Measurements from ENCODE around the gene POF1B.
"Not testable (repeated sequence)": the region's sequence is repeated elsewhere in the genome, so short reads cannot be mapped to it uniquely, and the experiment has no call there.

DNA sequence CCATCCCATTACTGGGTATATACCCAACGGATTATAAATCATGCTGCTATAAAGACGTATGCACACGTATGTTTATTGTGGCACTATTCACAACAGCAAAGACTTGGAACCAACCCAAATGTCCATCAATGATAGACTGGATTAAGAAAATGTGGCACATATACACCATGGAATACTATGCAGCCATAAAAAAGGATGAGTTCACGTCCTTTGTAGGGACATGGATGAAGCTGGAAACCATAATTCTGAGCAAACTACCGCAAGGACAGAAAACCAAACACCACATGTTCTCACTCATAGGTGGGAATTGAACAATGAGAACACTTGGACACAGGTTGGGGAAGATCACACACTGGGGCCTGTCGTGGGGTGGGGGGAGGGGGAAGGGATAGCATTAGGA, 94.2 kb downstream of the POF1B start:
- TF ChIP-seq, protein P1, sequence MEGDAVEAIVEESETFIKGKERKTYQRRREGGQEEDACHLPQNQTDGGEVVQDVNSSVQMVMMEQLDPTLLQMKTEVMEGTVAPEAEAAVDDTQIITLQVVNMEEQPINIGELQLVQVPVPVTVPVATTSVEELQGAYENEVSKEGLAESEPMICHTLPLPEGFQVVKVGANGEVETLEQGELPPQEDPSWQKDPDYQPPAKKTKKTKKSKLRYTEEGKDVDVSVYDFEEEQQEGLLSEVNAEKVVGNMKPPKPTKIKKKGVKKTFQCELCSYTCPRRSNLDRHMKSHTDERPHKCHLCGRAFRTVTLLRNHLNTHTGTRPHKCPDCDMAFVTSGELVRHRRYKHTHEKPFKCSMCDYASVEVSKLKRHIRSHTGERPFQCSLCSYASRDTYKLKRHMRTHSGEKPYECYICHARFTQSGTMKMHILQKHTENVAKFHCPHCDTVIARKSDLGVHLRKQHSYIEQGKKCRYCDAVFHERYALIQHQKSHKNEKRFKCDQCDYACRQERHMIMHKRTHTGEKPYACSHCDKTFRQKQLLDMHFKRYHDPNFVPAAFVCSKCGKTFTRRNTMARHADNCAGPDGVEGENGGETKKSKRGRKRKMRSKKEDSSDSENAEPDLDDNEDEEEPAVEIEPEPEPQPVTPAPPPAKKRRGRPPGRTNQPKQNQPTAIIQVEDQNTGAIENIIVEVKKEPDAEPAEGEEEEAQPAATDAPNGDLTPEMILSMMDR (conservative IDR thresholded peaks at IDR 0.05; ENCODE audit: low read depth, low read length) = not testable (repeated sequence)
- not testable (repeated sequence) for TF ChIP-seq EZH2 (IDR thresholded peaks at IDR 0.05; ENCODE audit: low read length, unreplicated experiment)

All from PC-3 (cell line).